ENCODE data around the gene AGFG1.
"Not testable (repeated sequence)": the region's sequence is repeated elsewhere in the genome, so short reads cannot be mapped to it uniquely, and the experiment has no call there.

AGFG1 gene

DNA sequence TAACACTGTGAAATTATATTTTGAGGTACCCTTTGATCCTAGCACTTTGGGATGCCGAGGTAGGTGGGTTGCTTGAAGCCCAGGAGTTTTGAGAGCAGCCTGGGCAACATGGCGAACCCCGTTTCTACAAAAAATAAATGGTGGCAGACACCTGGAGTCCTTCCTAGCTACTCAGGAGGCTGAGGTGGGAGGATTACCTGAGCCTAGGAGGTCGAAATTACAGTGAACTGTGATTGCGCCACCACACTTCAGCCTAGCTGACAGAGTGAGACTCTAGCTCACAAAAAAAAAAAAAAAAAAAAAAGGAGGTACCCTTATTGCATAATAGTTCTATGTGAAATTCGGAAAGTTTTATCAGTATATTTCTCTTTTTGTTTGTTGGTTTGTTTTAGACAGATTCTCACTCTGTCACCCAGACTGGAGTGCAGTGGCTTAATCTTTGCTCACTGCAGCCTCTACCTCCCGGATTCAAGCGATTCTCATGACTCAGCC is 67.6 kb downstream of the AGFG1 start:
- DNase-seq = no peak

DNA sequence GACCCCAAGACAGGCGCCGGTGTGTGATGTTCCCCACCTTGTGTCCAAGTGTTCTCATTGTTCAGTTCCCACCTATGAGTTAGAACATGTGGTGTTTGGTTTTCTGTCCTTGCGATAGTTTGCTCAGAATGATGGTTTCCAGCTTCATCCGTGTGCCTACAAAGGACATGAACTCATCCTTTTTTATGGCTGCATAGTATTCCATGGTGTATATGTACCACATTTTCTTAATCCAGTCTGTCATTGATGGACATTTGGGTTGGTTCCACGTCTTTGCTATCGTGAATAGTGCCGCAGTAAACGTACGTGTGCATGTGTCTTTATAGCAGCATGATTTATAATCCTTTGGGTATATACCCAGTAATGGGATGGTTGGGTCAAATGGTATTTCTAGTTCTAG is 68.4 kb downstream of the AGFG1 start:
- DNase-seq = not testable (repeated sequence)

DNA sequence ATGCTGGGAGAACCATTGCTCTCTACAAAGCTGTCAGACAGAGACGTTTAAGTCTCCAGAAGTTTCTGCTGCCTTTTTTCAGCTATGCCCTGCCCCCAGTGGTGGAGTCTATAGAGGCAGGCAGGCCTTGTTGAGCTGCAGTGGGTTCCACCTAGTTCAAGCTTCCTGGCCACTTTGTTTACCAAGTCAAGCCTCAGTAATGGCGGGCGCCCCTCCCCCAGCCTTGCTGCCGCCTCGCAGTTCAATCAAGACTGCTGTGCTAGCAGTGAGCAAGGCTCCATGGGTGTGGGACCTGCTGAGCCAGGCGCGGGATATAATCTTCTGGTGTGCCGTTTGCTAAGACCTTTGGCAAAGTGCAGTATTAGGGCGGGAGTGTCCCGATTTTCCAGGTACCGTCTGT is 74.0 kb downstream of the AGFG1 start:
- DNase-seq = no peak

DNA sequence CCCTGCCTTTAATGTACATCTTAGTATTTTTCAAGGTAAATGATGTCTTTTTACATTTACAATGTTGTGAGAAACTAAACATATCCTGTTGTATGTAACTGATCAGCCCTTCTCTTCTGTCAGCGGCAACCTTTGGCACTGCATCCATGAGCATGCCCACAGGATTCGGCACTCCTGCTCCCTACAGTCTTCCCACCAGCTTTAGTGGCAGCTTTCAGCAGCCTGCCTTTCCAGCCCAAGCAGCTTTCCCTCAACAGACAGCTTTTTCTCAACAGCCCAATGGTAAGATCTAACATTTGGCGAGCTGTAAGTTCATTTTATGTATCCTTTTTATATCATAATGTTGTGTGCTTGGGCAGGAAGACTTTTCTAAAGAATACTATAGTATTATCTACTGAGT is 79.9 kb downstream of the AGFG1 start:
- no peak for DNase-seq

DNA sequence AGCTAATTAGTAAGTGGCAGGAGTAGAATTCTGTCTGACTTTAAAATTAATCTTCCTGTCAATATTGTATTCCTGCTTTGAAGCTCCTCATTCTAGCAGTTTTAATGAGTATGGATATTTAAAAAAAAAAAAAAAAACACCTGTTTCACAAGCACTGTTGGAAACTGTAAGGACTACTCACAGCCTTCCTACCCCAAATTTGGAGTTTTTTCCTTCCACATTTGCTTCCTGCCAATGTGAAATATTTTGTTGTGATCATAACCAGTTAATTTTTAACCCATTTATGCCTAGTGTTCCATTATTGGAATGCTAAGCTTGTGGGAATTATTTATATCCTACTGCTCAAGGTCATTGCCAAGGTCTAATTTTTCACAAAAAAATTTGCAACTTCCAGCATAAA is 90.6 kb downstream of the AGFG1 start:
- no peak for DNase-seq

DNA sequence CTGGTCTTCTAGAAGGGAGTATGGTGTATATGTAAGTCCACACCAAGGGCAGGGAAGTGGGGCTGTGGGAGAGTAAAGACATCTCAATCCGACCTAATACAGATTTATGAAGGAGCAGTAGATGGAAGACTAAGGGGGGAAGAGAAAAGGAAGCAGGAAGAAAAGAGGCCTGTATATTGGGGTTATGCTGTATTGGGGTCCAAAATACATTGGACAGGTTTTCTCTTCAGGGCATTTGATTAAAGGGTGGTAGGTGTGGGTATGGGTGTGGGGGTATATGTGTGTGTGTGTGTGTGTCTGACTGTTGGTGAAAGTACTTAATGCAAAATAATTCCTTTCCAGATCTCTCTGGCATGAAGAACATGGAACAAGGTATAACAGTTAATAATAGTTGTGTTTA is 93.1 kb downstream of the AGFG1 start:
- DNase-seq = no peak

DNA sequence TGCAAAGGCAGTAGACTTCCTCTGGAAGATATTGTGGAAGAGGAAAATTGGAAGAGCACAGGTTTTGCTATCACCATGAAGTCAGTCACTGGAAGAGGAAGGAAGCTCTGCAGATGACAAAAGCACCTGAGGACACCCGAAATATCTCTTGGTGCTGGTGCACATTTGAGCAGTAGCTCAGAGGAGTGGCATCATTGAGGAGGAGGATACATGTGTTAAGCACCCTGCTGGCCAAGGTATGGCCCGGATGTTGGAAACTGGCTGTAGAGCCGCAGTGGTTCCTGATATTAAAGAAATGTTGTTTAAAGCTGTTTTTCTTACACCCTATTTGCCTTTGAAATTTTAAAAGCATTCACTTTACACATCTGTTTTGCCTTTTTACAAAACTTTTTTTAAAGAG is 94.1 kb downstream of the AGFG1 start:
- no peak for DNase-seq

DNA sequence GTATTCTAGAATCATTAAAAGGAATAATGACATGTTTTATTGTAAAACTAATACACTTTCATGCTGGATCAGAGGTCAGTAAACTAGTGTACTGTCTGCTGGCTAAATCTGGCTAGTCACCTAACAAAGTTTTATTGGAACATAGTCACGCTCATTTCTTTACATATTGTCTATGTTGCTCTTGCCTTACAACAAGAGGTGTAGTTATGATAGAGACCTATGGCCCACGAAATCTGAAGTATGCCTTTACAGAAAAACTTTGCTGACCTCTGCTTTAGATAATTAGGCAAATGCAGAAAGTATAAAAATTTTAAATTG is 96.9 kb downstream of the AGFG1 start:
- no peak for DNase-seq

DNA sequence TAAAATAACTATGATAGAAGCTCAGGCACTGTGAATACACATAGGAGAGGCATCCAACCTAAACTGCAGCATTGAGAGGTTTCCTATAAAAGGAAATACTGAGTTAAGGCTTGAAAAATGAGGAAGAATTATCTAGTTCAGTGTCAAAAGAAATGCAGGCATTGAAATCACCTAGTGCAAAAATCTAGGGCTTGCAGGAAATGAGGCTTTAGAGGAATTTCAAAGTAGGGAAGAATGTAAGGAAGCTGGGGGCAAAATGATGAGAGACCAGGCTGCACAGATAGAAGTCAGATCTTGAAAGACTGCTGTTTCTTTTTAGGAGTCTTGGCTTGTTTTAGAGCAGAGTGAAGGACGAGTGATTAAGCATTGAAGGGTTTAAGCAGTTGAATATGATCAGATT is 98.7 kb downstream of the AGFG1 start:
- no peak for DNase-seq

DNA sequence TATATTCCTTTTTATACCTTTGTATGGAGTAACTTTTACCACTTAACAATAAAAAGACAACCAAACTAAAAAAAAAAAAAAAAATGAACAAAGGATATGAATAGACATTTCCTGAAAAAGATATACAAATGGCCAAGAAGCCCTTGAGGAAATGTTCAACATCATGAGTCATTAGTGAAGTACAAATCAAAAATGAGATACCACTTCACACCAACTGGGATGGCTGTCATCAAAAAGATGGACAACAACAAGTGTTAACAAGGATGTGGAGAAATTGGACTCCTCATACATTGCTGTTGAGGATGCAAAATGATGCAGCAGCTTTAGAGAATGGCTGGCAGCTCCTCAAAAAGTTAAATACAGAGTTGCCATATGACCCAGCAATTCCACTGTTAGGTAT is 104.2 kb downstream of the AGFG1 start:
- no peak for DNase-seq

DNA sequence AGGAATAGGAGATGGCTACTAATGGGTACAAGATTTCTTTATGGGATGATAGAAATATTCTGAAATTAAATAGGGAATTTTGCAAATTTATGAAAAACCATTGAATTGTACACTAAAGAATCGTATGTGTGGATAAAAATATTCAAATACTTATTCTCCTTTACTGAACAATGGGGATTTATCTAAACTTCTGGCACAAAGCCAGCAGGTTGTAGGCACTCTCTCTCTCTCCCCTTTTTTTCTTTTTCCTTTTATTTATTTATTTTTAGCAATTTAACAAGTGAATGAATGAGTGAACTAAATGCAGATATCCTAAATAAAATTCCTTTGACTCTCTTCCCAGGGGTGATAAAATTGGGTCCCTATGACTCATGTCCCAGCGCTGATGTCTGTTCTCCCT is 104.9 kb downstream of the AGFG1 start:
- no peak for DNase-seq

DNA sequence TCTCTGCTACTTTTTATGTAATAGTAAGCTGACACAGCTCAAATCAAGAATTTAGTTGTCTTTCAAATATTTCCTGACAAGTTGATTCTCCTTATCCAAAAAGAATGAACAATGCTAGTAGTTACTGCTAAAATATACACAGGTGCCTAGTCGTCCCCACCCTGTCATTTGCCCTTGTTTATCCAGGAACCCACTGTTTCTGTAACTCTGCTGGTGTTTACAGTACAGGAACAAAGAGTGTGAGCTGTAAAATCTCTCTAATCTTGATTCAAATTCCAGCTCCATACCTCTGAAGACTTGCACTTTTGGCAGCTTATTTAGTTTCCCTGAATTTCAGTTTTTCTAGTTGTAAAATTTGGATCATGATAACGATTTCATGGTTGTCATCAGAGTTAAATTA is 105.6 kb downstream of the AGFG1 start:
- no peak for DNase-seq

DNA sequence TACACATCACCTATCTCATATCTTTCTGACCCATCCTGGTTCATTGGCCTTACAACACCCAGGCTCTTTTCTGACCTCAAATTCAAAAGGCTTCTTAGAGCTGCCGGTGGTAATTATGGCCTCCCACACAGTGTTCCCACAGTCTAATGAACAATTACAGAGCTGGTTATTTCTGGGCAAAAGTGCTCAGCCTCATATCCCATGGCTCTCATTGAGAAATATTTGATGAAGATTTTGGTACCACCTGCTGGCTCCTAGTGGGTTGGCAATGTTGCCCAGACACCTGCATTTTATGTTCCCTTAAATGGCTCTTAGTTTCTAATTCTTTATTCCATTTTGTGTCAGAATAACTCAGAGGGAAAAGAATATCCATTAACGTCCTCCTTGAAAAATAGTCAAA is 106.7 kb downstream of the AGFG1 start:
- DNase-seq = no peak

DNA sequence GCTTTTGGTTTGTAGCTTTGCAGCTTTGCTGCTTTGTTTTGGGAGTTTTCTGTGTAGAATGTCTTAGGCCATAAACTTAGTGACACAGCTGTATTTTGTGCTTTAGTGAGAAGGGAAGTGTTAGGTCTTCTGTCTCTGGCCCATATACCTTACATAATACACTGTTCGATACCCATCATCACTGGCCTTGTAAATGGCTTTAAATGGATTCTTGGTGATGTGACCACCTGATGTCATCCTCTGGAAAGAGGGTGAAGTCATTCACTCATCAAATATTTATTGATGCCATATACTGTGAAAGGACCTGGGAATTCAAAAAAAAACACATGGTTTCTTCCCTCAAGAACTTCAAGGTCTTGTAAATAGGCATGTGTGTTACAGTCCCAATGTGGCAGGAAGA is 107.8 kb downstream of the AGFG1 start:
- DNase-seq = no peak

DNA sequence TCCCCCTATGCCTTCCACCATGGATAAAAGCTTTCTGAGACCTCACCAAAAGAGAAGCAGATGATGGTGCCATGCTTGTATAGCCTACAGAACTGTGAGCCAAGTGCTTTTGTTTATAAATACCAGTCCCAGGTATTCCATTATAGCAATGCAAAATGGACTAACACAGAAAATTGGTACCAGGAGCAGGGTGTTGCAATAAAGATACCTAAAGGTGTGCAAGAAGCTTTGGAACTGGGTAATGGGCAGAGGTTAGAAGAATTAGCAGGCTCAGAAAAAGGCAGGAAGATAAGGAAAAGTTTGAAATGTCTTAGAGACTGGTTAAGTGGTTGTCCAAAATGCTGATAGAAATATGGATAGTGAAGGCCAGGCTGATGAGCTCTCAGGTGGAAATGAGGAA is 110.4 kb downstream of the AGFG1 start:
- DNase-seq = no peak

DNA sequence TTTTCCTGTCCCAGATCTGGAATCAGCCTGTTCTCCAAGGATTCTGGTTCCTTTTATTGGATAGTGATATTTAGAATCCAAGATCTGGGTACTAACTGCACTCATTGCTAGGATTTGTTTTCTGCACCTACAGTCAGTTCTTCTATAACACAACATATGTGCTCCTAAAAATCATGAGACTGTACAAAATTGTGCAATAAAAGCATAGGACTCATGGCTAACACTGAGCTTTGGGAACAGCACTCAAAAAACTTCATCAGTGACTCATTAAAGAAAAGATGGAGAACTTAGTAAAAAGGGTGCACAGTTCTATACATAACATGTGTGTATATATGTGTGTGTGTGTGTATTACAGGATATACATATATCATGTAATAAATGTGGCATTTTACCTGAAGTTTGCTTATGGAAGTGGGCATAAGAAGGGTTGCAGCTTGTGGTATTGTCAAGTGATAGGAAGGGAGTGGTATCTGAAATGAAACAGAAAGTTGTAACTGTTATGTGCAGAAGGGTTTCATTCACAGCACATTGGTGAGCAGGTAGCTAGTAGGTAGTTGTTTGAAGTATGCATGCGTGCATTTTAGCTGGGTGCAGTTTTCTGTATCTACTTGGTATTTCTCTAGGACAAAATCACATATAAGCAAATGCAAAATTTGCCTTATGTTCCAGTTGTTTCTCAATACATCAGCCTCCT is 120.9 kb downstream of the AGFG1 start:
- no peak for DNase-seq

DNA sequence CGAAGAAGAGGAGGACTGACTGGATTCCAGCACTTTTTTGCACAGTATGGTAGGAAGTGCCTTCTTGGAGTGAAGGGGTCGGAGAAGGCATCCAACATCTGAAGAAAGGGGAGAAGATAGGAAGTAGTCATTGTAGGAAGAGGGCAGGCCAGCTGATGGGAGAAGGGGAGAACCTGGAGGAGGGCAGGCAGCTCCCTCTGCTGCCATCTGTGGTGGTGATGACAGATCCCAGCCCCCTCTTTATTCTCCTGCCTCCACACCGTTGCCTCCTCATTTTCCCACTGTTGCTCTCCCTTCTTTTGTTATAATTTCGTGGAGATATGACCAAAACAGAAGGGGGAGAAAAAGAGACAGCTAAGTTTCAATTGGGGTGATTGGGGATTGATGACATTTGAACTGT is 123.8 kb downstream of the AGFG1 start:
- DNase-seq = no peak

DNA sequence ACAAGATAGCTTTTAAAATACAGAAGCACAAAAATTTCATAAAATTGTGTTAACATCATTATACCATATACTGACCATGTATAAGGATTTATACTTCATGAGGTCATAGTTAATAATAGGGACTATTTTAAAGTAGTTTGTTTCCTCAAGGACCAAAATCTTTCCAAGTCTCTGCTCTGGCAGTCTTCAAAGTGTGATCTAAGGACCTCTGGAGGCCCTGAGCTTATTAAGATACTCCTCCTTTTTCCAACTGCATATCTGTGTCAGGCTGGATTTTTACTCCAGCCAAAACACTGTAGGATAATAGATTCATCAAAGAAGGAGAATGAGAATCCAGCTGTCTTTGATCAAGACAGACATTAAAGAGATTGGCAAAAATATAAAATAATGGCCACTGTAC is 125.1 kb downstream of the AGFG1 start:
- no peak for DNase-seq

DNA sequence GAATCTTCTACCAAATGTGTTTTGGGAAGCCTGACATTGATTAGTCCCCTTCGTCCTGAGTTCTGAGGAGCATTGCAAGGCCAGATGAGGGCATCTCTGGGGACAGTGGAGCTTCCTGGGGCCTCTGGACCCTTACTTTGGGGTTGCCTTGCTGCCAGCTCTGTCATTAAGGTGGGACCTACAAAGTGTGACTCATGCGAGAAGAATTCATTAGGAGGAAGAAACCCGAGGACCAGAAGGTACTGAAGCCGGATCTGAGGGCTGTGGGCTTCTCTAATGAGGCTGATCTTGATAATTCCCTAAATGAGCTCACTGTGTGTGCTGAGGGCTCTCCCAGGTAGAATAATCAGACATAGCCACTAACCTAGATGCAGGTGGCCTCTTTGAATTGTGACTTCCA is 126.0 kb downstream of the AGFG1 start:
- DNase-seq = no peak

DNA sequence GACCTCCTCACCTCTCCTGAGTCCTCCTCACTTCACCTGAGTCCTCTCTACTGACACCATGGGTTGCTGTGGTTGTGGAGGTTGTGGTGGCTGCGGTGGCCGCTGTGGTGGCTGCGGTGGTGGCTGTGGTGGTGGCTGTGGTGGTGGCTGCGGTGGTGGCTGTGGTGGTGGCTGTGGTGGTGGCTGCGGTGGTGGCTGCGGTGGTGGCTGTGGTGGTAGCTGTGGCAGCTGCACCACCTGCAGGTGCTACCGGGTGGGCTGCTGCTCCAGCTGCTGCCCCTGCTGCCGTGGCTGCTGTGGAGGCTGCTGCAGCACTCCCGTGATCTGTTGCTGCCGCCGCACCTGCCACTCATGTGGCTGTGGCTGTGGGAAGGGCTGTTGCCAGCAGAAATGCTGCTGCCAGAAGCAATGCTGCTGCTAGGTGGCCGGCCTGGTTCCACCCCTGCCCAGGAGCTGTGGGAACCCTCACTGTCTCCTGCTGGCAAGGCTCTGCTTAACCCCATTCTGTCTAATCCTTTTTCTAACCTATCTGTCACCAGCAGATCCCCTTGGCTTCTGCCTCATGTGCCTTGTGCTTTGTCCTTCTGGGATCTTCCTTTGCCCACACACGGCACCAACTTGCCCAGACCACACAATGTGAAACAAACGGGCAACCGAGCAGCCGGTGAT is 127.0 kb downstream of the AGFG1 start, which contains the start of gene SCYGR2:
TSS of gene SCYGR2 (plus strand) at position 59 of the 669 bp plus-strand sequence. CDS start at position 59, 0 bp downstream.
- not testable (repeated sequence) for DNase-seq

DNA sequence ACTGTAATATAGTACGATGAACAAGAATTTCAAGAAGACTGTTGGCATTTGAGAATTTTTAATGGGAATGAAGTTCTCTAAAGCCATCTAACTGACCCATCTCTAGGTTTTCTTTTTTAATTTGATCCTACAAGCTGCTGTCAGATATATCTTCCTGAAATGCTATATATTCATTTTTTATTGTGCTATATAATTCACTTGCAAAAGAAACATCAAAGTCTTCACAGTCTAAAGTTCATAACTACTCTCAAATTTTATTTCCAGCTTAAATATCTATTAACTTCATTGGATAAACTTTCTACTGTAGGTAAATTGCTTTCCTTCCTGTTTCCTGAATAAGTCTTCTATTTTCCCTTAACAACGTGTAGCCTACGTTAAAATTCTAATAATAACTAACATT is 130.4 kb downstream of the AGFG1 start:
- DNase-seq = no peak

DNA sequence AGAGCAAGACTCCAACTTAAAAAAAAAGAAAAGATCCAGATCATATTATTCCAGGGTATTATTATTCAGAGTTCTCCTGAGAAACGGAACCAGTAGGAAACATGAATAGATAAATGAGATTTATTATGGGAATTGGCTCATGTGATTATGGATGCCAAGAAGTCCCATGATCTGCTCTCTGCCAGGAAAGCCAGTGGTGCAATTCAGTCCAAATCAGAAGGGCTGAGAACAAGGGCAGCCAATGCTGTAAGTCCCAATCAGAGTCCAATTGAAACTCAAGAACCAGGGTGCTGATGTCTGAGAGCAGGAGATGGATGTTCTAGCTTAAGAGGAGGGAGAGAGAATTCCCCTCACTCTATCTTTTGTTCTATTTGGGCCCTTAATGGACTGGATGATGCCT is 134.5 kb downstream of the AGFG1 start:
- DNase-seq = no peak

DNA sequence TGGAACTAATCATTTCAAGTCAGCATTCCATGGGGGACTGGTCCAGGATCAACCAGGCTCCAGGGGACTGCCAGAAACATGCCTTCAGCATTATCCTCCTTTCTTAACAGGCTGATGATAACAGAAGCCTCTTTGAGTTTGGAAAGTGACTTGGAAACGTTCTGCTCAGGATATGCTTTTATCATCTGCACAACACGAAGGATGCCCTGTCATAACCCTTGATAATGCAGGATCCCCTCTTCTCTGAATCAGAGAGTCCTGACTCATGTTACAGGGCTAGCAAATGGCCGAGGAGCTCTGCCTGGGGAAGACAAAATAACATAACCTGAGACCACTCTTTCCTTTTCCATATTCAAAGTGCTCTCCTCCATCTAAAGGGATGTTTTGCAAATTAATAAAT is 136.0 kb downstream of the AGFG1 start:
- no peak for DNase-seq

DNA sequence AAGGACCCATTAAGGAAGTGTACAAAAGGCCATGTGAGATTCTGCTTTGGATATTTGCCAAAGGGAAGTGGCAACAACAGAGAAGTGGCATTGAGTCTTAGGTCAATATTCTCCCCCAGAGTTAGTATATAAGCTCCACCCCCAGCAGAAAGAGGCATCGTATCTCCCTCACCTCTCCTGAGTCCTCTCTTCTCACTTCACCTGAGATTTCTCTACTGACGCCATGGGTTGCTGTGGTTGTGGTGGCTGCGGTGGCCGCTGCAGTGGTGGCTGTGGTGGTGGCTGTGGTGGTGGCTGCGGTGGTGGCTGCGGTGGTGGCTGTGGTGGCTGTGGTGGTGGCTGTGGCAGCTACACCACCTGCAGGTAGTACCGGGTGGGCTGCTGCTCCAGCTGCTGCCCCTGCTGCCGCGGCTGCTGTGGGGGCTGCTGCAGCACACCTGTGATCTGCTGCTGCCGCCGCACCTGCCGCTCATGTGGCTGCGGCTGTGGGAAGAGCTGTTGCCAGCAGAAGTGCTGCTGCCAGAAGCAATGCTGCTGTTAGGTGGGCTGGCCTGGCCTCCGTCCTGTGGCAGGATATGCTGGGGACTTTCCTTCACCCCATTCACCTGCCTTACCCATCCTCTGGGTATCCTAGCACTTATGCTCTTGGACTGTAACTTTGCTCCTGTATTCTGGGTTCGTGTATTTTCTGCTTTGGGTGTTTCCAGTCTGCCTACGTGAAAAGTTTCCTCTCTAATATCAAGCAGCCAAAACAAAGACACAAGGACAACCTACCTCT is 136.8 kb downstream of the AGFG1 start:
- DNase-seq = no peak

Data from T-helper 9 cell (primary cell).